Liver (tissue), 9 donors: ENCODE results near the gene GRIA1. TPM values are rescaled to one million over a fixed set of nuclear protein-coding genes. Genes with fewer than 3 reads are reported as not detected.
A peak's percentile ranks its signal among the peaks of the same experiment; 100 is the strongest.

Experiments used
- DNase-seq: peaks from one replicate; pipeline ENCODE4 v3.0.0-alpha.2; 2017; ENCODE audit warnings: low spot score
- H3K27ac ChIP-seq, 2 donors: one replicate each; pipeline ENCODE4 v1.7.0; 2013; ENCODE audit warnings: inconsistent platforms in 2 of 2, low read length in 2 of 2, control low read depth in 1 of 2, low read depth in 1 of 2, mild to moderate bottlenecking in 1 of 2
- H3K27me3 ChIP-seq, 4 donors: one replicate each; pipeline versions ENCODE4 v1.6.1 to v1.7.0; 2013; ENCODE audit warnings: low read length in 3 of 4, inconsistent platforms in 1 of 4, mild to moderate bottlenecking in 1 of 4, moderate library complexity in 1 of 4; ENCODE audit not compliant: control insufficient read depth in 4 of 4, insufficient read depth in 4 of 4
- H3K36me3 ChIP-seq, 4 donors: one replicate each; pipeline versions ENCODE4 v1.6.1 to v1.7.0; 2013; ENCODE audit warnings: low read length in 3 of 4, mild to moderate bottlenecking in 3 of 4, low read depth in 1 of 4, moderate library complexity in 1 of 4; ENCODE audit not compliant: control insufficient read depth in 4 of 4, insufficient read depth in 3 of 4
- H3K4me1 ChIP-seq, 4 donors: one replicate each; pipeline versions ENCODE4 v1.6.1 to v1.7.0; 2013; ENCODE audit warnings: low read length in 3 of 4, mild to moderate bottlenecking in 3 of 4, moderate library complexity in 1 of 4; ENCODE audit not compliant: control insufficient read depth in 4 of 4, insufficient read depth in 4 of 4
- H3K4me3 ChIP-seq, 3 donors: one replicate each; pipeline versions ENCODE4 v1.6.1 to v1.7.0; 2013; ENCODE audit warnings: low read length in 3 of 3, control low read depth in 1 of 3, low read depth in 1 of 3, mild to moderate bottlenecking in 1 of 3
- H3K9ac ChIP-seq, 2 donors: one replicate each; pipeline ENCODE4 v1.7.0; 2013; ENCODE audit warnings: low read length in 2 of 2, mild to moderate bottlenecking in 2 of 2, moderate library complexity in 2 of 2, control low read depth in 1 of 2, low read depth in 1 of 2
- H3K9me3 ChIP-seq, 4 donors: one replicate each; pipeline versions ENCODE4 v1.6.1 to v1.7.0; 2013; ENCODE audit warnings: low read length in 3 of 4; ENCODE audit not compliant: control insufficient read depth in 4 of 4
- FOXA1 ChIP-seq: IDR thresholded peaks from 2 replicates; pipeline ENCODE4 v1.6.1; 2016; ENCODE audit warnings: antibody characterized with exemption
- FOXA2 ChIP-seq: IDR thresholded peaks from 2 replicates; pipeline ENCODE4 v1.6.1; 2016; ENCODE audit warnings: antibody characterized with exemption
- GABPA ChIP-seq, 2 donors: IDR thresholded peaks in 1 of 2; conservative IDR thresholded peaks in 1 of 2; 2 replicates each; pipeline ENCODE4 v1.6.1; 2016; ENCODE audit warnings: antibody characterized with exemption in 2 of 2, mild to moderate bottlenecking in 1 of 2, moderate library complexity in 1 of 2
- HNF4A ChIP-seq, 2 donors: conservative IDR thresholded peaks; 2 replicates each; pipeline ENCODE4 v1.6.1; 2016; ENCODE audit warnings: antibody characterized with exemption in 2 of 2, mild to moderate bottlenecking in 2 of 2
- NR2F2 ChIP-seq: IDR thresholded peaks from 2 replicates; pipeline ENCODE4 v1.6.1; 2016; ENCODE audit warnings: antibody characterized with exemption
- RAD21 ChIP-seq, 2 donors: IDR thresholded peaks; 2 replicates each; pipeline ENCODE4 v1.6.1; 2016; ENCODE audit warnings: antibody characterized with exemption in 2 of 2, mild to moderate bottlenecking in 2 of 2
- TAF1 ChIP-seq: conservative IDR thresholded peaks from 2 replicates; pipeline ENCODE4 v1.6.1; 2016; ENCODE audit warnings: antibody characterized with exemption, mild to moderate bottlenecking
- YY1 ChIP-seq: IDR thresholded peaks from 2 replicates; pipeline ENCODE4 v1.6.1; 2016; ENCODE audit warnings: antibody characterized with exemption, mild to moderate bottlenecking
- WGBS: extraction: QIAGEN DNeasy Blood & Tissue Kit; methylation state at CpG from one replicate; pipeline ENCODE4 v1.1.7; 2013; 5-methylcytosine and 5-hydroxymethylcytosine counted together
- polyA plus RNA-seq, 2 donors: library from polyadenylated mRNA; stranded (reverse) in 1 of 2; unstranded in 1 of 2; fragments of 200-250 nt in 1 of 2; fragments of >200 nt in 1 of 2; fragmentation: Nextera tagmentation in 1 of 2; extraction: Ambion mirVana in 1 of 2; gene quantifications; one replicate each; pipeline versions ENCODE4 v1.2.1 to v1.2.3, GENCODE V29; 2013 to 2015
- total RNA-seq, 2 donors: library from RNA; depleted of rRNA; stranded (reverse); fragments of >200 nt; gene quantifications; one replicate each; pipeline ENCODE4 v1.2.3, GENCODE V29; 2014
- TF ChIP-seq, protein P1 (sequence below): IDR thresholded peaks from 2 replicates; pipeline ENCODE4 v1.6.1; 2016; ENCODE audit warnings: antibody characterized with exemption, mild to moderate bottlenecking
- TF ChIP-seq, protein P2 (sequence below): IDR thresholded peaks from 2 replicates; pipeline ENCODE4 v1.6.1; 2016; ENCODE audit warnings: antibody characterized with exemption
- TF ChIP-seq, protein P3 (sequence below): IDR thresholded peaks from 2 replicates; pipeline ENCODE4 v1.6.1; 2016; ENCODE audit warnings: antibody characterized with exemption
- donor health status: healthy.
- donor health status: healthy.
- donor health status: healthy.
- donor health status: healthy.
- donor health status: healthy.

Gene GRIA1
- total and polyA plus RNA-seq, 4 donors = 0.08 TPM; not detected in 3

DNA sequence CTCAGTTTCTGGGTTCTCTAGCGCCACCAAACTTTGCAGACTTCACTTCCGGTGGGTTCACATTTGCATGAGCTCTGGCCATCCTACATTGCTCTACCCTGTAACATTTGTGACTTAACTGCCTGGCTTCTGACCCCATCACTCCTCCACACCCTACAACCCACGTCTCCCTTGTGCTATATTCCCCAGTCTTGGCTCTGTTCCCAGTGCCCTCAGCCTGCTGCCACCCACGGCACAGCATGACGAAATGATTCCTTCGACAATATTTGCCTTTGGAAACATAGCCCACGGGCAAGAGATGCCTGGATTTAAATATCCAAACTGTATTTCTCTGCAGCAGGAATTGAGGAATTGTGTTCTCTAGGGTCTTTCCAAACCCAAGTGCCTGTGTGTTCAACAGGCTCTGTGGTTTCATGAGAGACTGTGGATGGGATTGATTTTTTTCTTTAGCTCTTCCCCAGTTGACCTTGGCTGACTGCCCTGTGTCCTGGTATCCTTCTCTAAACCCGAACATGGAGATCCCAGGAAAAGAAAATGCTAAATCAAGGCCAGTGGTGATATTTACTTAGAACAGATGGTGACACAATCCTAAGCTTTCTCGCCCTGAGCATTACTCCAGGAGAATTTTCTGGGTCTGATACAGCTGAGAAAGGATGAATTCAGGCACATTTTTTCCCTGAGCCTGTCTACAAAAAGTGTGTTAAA lies 44.4 kb upstream of the GRIA1 start (continued):
- TF ChIP-seq, protein P1, sequence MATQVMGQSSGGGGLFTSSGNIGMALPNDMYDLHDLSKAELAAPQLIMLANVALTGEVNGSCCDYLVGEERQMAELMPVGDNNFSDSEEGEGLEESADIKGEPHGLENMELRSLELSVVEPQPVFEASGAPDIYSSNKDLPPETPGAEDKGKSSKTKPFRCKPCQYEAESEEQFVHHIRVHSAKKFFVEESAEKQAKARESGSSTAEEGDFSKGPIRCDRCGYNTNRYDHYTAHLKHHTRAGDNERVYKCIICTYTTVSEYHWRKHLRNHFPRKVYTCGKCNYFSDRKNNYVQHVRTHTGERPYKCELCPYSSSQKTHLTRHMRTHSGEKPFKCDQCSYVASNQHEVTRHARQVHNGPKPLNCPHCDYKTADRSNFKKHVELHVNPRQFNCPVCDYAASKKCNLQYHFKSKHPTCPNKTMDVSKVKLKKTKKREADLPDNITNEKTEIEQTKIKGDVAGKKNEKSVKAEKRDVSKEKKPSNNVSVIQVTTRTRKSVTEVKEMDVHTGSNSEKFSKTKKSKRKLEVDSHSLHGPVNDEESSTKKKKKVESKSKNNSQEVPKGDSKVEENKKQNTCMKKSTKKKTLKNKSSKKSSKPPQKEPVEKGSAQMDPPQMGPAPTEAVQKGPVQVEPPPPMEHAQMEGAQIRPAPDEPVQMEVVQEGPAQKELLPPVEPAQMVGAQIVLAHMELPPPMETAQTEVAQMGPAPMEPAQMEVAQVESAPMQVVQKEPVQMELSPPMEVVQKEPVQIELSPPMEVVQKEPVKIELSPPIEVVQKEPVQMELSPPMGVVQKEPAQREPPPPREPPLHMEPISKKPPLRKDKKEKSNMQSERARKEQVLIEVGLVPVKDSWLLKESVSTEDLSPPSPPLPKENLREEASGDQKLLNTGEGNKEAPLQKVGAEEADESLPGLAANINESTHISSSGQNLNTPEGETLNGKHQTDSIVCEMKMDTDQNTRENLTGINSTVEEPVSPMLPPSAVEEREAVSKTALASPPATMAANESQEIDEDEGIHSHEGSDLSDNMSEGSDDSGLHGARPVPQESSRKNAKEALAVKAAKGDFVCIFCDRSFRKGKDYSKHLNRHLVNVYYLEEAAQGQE = peak; percentile 20
- TF ChIP-seq, protein P2, sequence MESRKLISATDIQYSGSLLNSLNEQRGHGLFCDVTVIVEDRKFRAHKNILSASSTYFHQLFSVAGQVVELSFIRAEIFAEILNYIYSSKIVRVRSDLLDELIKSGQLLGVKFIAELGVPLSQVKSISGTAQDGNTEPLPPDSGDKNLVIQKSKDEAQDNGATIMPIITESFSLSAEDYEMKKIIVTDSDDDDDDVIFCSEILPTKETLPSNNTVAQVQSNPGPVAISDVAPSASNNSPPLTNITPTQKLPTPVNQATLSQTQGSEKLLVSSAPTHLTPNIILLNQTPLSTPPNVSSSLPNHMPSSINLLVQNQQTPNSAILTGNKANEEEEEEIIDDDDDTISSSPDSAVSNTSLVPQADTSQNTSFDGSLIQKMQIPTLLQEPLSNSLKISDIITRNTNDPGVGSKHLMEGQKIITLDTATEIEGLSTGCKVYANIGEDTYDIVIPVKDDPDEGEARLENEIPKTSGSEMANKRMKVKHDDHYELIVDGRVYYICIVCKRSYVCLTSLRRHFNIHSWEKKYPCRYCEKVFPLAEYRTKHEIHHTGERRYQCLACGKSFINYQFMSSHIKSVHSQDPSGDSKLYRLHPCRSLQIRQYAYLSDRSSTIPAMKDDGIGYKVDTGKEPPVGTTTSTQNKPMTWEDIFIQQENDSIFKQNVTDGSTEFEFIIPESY = no peak
- peak; percentile 50 for TF ChIP-seq NR2F2
- TF ChIP-seq FOXA2 = peak; percentile 73
- TF ChIP-seq RAD21 (IDR thresholded peaks at IDR 0.05) = peak; percentile 14 to 36

DNA sequence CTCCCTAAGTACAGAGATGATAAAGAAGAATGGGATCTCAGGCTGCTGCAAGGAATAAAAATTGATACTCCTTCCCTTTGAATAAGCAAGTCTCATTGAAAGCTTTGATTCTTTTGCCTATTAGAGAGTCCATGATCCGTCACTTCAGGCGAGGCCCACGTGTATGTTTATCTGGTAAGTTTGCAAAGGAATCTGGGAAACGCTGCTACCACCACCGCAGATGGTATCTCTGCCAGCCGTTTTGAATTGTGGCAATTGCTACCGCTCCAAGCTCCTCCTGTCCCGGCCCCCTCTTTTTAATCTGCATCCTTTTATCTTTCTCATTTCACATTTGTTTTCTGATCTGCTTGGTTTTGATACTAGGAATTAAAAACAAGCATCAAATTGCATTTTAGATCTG lies 42.9 kb upstream of the GRIA1 start:
- Histone ChIP-seq H3K4me1 (peaks cover 0 to 15% (median 7%) of the 10 kb centered on the region in 4 donors), H3K27me3 (no peaks in the 10 kb centered on the region), H3K9me3 (no peaks in the 10 kb centered on the region), H3K36me3 (no peaks in the 10 kb centered on the region), H3K27ac (no peak overlapping the region), H3K9ac (no peak overlapping the region), H3K4me3 (no peak overlapping the region)
- 89% methylated on average over 8 of the region's 8 CpGs for WGBS
- no peak for TF ChIP-seq FOXA1
- no peak for TF ChIP-seq HNF4A (conservative IDR thresholded peaks at IDR 0.05)
- TF ChIP-seq TAF1 = no peak
- TF ChIP-seq, protein P2 = no peak
- no peak for TF ChIP-seq NR2F2
- TF ChIP-seq, protein P1 = no peak
- no peak for TF ChIP-seq RAD21 (IDR thresholded peaks at IDR 0.05)
- TF ChIP-seq, protein P3, sequence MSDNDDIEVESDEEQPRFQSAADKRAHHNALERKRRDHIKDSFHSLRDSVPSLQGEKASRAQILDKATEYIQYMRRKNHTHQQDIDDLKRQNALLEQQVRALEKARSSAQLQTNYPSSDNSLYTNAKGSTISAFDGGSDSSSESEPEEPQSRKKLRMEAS = no peak
- no peak for TF ChIP-seq GABPA (IDR thresholded peaks at IDR 0.05 in 1 of 2, conservative IDR thresholded peaks at IDR 0.05 in 1 of 2)
- TF ChIP-seq YY1 = no peak
- no peak for DNase-seq
